CD4-positive, alpha-beta T cell (primary cell): ENCODE data around the gene UCHL1. TPM values are rescaled to one million over a fixed set of nuclear protein-coding genes. Genes with fewer than 3 reads are reported as not detected.

Experiments
- ATAC-seq: fragments of 200-7000 bp; cut with Tn5 transposase; one replicate; pipeline ENCODE4 v1.10.0; 2022; ENCODE audit warnings: mild to moderate bottlenecking; ENCODE audit not compliant: poor library complexity
- CTCF ChIA-PET: fragments of 350-600 bp; sonication (Branson Sonifier 250); formaldehyde crosslinking; loops from one replicate; lab custom pipeline; 2021; ENCODE audit warnings: antibody characterized with exemption, inconsistent platforms; lab: Charles Lee
- POLR2A ChIA-PET: fragments of 350-600 bp; sonication (Branson Sonifier 250); formaldehyde crosslinking; loops from one replicate; lab custom pipeline; 2021; ENCODE audit warnings: antibody characterized with exemption, inconsistent platforms; lab: Charles Lee
- DNase-seq, 14 experiments: peaks; one replicate each; pipeline ENCODE4 v3.0.0-alpha.2; 2013 to 2020; ENCODE audit warnings: mixed read lengths in 2 of 14
- H3K27ac ChIP-seq, 2 donors: one replicate each; pipeline versions ENCODE4 v1.5.1 to v1.7.0; 2013; ENCODE audit warnings: low read length in 2 of 2, low read depth in 1 of 2, mild to moderate bottlenecking in 1 of 2
- H3K27me3 ChIP-seq, 2 experiments: 1 replicate in 1 of 2; 2 replicates in 1 of 2; pipeline versions ENCODE4 v1.6.1 to v1.7.0; 2013; ENCODE audit warnings: low read length in 2 of 2, control low read depth in 1 of 2, mild to moderate bottlenecking in 1 of 2, moderate library complexity in 1 of 2; ENCODE audit not compliant: insufficient read depth in 2 of 2, control insufficient read depth in 1 of 2
- H3K36me3 ChIP-seq: one replicate; pipeline ENCODE4 v1.6.1; 2013; ENCODE audit warnings: low read length, control low read depth; ENCODE audit not compliant: insufficient read depth
- H3K4me1 ChIP-seq: one replicate; pipeline ENCODE4 v1.6.1; 2013; ENCODE audit warnings: low read length, control low read depth; ENCODE audit not compliant: insufficient read depth
- H3K4me3 ChIP-seq: one replicate; pipeline ENCODE4 v1.5.1; 2013; ENCODE audit warnings: mild to moderate bottlenecking, low read length, moderate library complexity
- H3K9me3 ChIP-seq, 2 experiments: 1 replicate in 1 of 2; 2 replicates in 1 of 2; pipeline versions ENCODE4 v1.6.1 to v1.7.0; 2013; ENCODE audit warnings: low read length in 2 of 2, mild to moderate bottlenecking in 2 of 2, control low read depth in 1 of 2, moderate library complexity in 1 of 2; ENCODE audit not compliant: control insufficient read depth in 1 of 2, insufficient read depth in 1 of 2
- H3K27ac Mint-ChIP-seq: one replicate; pipeline ENCODE4 v1.8.0; 2020; ENCODE audit warnings: mixed read lengths
- H3K27me3 Mint-ChIP-seq: one replicate; pipeline ENCODE4 v1.8.0; 2021; ENCODE audit warnings: mixed read lengths
- H3K36me3 Mint-ChIP-seq: one replicate; pipeline ENCODE4 v1.8.0; 2021; ENCODE audit warnings: low read depth, mixed read lengths
- H3K4me1 Mint-ChIP-seq: one replicate; pipeline ENCODE4 v1.8.0; 2021; ENCODE audit warnings: low read depth, mixed read lengths
- H3K4me3 Mint-ChIP-seq: one replicate; pipeline ENCODE4 v1.8.0; 2020; ENCODE audit warnings: mild to moderate bottlenecking, mixed read lengths
- H3K9me3 Mint-ChIP-seq: one replicate; pipeline ENCODE4 v1.8.0; 2020; ENCODE audit warnings: mixed read lengths
- CTCF ChIP-seq: fragments of 200-600 bp; IDR thresholded peaks from one replicate; pipeline ENCODE4 v1.8.0; 2022; ENCODE audit warnings: antibody characterized with exemption, mild to moderate bottlenecking
- intact Hi-C, 2 experiments: fragments of 100-400 bp; cut with DNase I in 1 of 2; cut with micrococcal nuclease in 1 of 2; formaldehyde crosslinking; loops; one replicate each; pipeline versions ENCODE4 v1.15.1 to v1.9.0; 2023 to 2025; cut with DNase I, micrococcal nuclease
- total RNA-seq, 174 experiments: library from RNA in 2 of 174; stranded (reverse) in 2 of 174; gene quantifications; one replicate each; pipeline ENCODE4 v1.2.3 and lab custom pipeline; 2021 to 2026

The UCHL1 gene
- total RNA-seq, 2 experiments from 2014 or later = not detected

GRCh38 chr4:41296995-41297394, 40.3 kb downstream of the UCHL1 start:
- Mint-ChIP-seq H3K4me1 (no peaks in the 10 kb centered on the region), H3K27me3 (peaks cover 11% of the 10 kb centered on the region), H3K9me3 (no peaks in the 10 kb centered on the region), H3K4me3 (no peak overlapping the region), H3K36me3 (no peaks in the 10 kb centered on the region), H3K27ac (no peak overlapping the region)
- TF ChIP-seq CTCF = no peak
- no peak overlapping the region for H3K4me3 ChIP-seq
- peaks cover 13% of the 10 kb centered on the region in 2 experiments for H3K9me3 ChIP-seq
- no peaks in the 10 kb centered on the region for H3K27me3 ChIP-seq
- intact Hi-C loops = no loop called here
- no peak for ATAC-seq
- no peak for DNase-seq
- H3K4me1 ChIP-seq = no peaks in the 10 kb centered on the region
- ChIA-PET POLR2A (no interaction called here), CTCF (no interaction called here)
- H3K27ac ChIP-seq = no peak overlapping the region
- H3K36me3 ChIP-seq = no peaks in the 10 kb centered on the region

- intact Hi-C loops = no loop called here
- ATAC-seq = no peak
- Mint-ChIP-seq H3K27me3 (peaks cover 11% of the 10 kb centered on the region), H3K4me3 (no peak overlapping the region), H3K4me1 (no peaks in the 10 kb centered on the region), H3K27ac (no peak overlapping the region), H3K9me3 (no peaks in the 10 kb centered on the region), H3K36me3 (no peaks in the 10 kb centered on the region)
- Histone ChIP-seq H3K4me1 (no peaks in the 10 kb centered on the region), H3K4me3 (no peak overlapping the region), H3K9me3 (peaks cover 13% of the 10 kb centered on the region in 2 experiments), H3K27ac (no peak overlapping the region), H3K36me3 (no peaks in the 10 kb centered on the region), H3K27me3 (no peaks in the 10 kb centered on the region)
- no peak for TF ChIP-seq CTCF
- CTCF ChIA-PET = no interaction called here
- no peak for DNase-seq
- POLR2A ChIA-PET = no interaction called here
Measured at GRCh38 chr4:41297832-41298231, 41.1 kb downstream of the UCHL1 start.

DNA sequence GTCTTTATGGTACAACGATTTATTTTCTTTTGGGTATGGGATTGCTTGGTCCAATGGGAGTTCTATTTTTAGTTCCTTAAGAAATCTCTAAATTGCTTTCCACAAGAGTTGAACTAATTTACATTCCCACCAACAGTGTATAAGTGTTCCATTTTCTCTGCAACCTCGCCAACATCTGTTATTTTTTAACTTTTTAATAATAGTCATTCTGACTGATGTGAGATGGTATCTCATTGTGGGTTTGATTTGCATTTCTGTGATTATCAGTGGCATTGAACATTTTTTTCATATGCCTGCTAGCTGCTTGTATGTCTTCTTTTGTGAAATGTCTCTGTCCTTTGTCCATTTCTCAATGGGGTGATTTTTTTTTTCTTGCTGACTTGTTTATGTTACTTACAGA, 42.8 kb downstream of the UCHL1 start:
- H3K27me3 Mint-ChIP-seq = peaks cover 14% of the 10 kb centered on the region
- no peaks in the 10 kb centered on the region for H3K4me1 Mint-ChIP-seq
- no peaks in the 10 kb centered on the region for H3K27me3 ChIP-seq
- intact Hi-C loops = no loop called here
- H3K9me3 ChIP-seq = peaks cover 4 to 6% of the 10 kb centered on the region in 2 experiments
- no peak overlapping the region for H3K27ac ChIP-seq
- H3K4me3 Mint-ChIP-seq = no peak overlapping the region
- no peaks in the 10 kb centered on the region for H3K36me3 ChIP-seq
- no peaks in the 10 kb centered on the region for H3K4me1 ChIP-seq
- ATAC-seq (no peak), DNase-seq (no peak)
- no peak overlapping the region for H3K4me3 ChIP-seq
- ChIA-PET POLR2A (no interaction called here), CTCF (no interaction called here)
- no peak overlapping the region for H3K27ac Mint-ChIP-seq
- no peaks in the 10 kb centered on the region for H3K36me3 Mint-ChIP-seq
- no peaks in the 10 kb centered on the region for H3K9me3 Mint-ChIP-seq
- no peak for TF ChIP-seq CTCF
